H1 (cell line): ENCODE data around the gene COL5A1. TPM values are rescaled to one million over a fixed set of nuclear protein-coding genes. Genes with fewer than 3 reads are reported as not detected.

Experiments used
- CTCF ChIA-PET: fragments of 300-600 bp; sonication (Branson Sonifier 250); formaldehyde crosslinking; loops from one replicate; lab custom pipeline; 2021; ENCODE audit not compliant: partially characterized antibody; lab: Charles Lee
- POLR2A ChIA-PET: fragments of 300-600 bp; sonication (Branson Sonifier 250); formaldehyde crosslinking; loops from one replicate; lab custom pipeline; 2021; ENCODE audit warnings: inconsistent platforms; ENCODE audit not compliant: partially characterized antibody; lab: Charles Lee
- DNase-seq, 2 experiments: peaks; one replicate each; pipeline versions ENCODE4 v3.0.0 to v3.0.0-alpha.2; 2010 to 2022; ENCODE audit warnings: low spot score in 2 of 2, low read depth in 1 of 2, mixed read lengths in 1 of 2
- FAIRE-seq: peaks from 2 replicates; lab custom pipeline; 2011; peaks lifted over from hg19 to GRCh38; lab: Jason Lieb, UNC
- H2AFZ ChIP-seq: 2 replicates; pipeline ENCODE4 v1.8.1; 2012; ENCODE audit warnings: low read length, inconsistent platforms
- H2AK5ac ChIP-seq: 2 replicates; pipeline ENCODE4 v1.6.1; 2013; ENCODE audit warnings: low read depth, low read length
- H2BK120ac ChIP-seq: replicated peaks from 2 replicates; pipeline ENCODE3; 2013; ENCODE audit warnings: low read depth, low read length, inconsistent platforms
- H2BK12ac ChIP-seq: 2 replicates; pipeline ENCODE4 v1.6.1; 2013; ENCODE audit warnings: low read depth, low read length
- H2BK15ac ChIP-seq: 2 replicates; pipeline ENCODE4 v1.6.1; 2013; ENCODE audit warnings: low read length
- H2BK20ac ChIP-seq: 2 replicates; pipeline ENCODE4 v1.6.1; 2013; ENCODE audit warnings: low read length
- H2BK5ac ChIP-seq: 2 replicates; pipeline ENCODE4 v1.6.1; 2013; ENCODE audit warnings: low read depth, low read length
- H3K14ac ChIP-seq: 2 replicates; pipeline ENCODE4 v1.6.1; 2013; ENCODE audit warnings: inconsistent platforms; ENCODE audit not compliant: insufficient read length
- H3K18ac ChIP-seq: 2 replicates; pipeline ENCODE4 v1.6.1; 2013; ENCODE audit warnings: low read length; ENCODE audit errors: extremely low read depth
- H3K23ac ChIP-seq: 2 replicates; pipeline ENCODE4 v1.6.1; 2013; ENCODE audit warnings: inconsistent platforms; ENCODE audit not compliant: insufficient read length
- H3K23me2 ChIP-seq: 2 replicates; pipeline ENCODE4 v1.6.1; 2013; ENCODE audit warnings: low read depth, low read length
- H3K27ac ChIP-seq: 2 replicates; pipeline ENCODE4 v1.6.1; 2011; ENCODE audit warnings: low read depth, low read length, inconsistent platforms
- H3K27me3 ChIP-seq, 4 experiments: replicated peaks in 1 of 4; 1 replicate in 1 of 4; 2 replicates in 3 of 4; pipeline versions ENCODE4 v1.6.1 to v1.8.1; 2011 to 2013; ENCODE audit warnings: low read length in 3 of 4, mild to moderate bottlenecking in 3 of 4, inconsistent platforms in 2 of 4, mixed read lengths in 2 of 4, moderate library complexity in 1 of 4; ENCODE audit not compliant: control insufficient read depth in 3 of 4, insufficient read depth in 3 of 4; ENCODE audit errors: extremely low read depth in 1 of 4
- H3K36me3 ChIP-seq, 4 experiments: 2 replicates each; pipeline versions ENCODE4 v1.6.1 to v1.8.1; 2011 to 2013; ENCODE audit warnings: mild to moderate bottlenecking in 4 of 4, low read length in 3 of 4, moderate library complexity in 2 of 4, control low read depth in 1 of 4, inconsistent platforms in 1 of 4; ENCODE audit not compliant: insufficient read depth in 4 of 4, control insufficient read depth in 2 of 4
- H3K4ac ChIP-seq: replicated peaks from 2 replicates; pipeline ENCODE3; 2013; ENCODE audit warnings: low read length, low read depth, mixed read lengths, inconsistent platforms; ENCODE audit not compliant: insufficient read length
- H3K4me1 ChIP-seq, 4 experiments: replicated peaks in 1 of 4; 1 replicate in 1 of 4; 2 replicates in 3 of 4; pipeline versions ENCODE4 v1.6.1 to v1.8.1; 2011 to 2013; ENCODE audit warnings: low read length in 3 of 4, inconsistent platforms in 2 of 4, mixed read lengths in 1 of 4; ENCODE audit not compliant: insufficient read depth in 4 of 4, control insufficient read depth in 3 of 4
- H3K4me2 ChIP-seq, 2 experiments: 2 replicates each; pipeline versions ENCODE4 v1.6.1 to v1.8.1; 2011 to 2013; ENCODE audit warnings: low read depth in 2 of 2, low read length in 2 of 2, control low read depth in 1 of 2, inconsistent platforms in 1 of 2, mild to moderate bottlenecking in 1 of 2; ENCODE audit not compliant: insufficient read depth in 1 of 2
- H3K4me3 ChIP-seq, 4 experiments: fragments of 200-600, 300-600 bp in 1 of 4; sonication (generic), shearing (Covaris generic), sonication (Bioruptor Twin) in 1 of 4; 2 replicates each; pipeline versions ENCODE4 v1.5.1 to v1.8.1; 2011 to 2016; ENCODE audit warnings: low read length in 4 of 4, low read depth in 3 of 4, control low read depth in 2 of 4, inconsistent platforms in 2 of 4, mild to moderate bottlenecking in 2 of 4, mixed read lengths in 1 of 4, moderate library complexity in 1 of 4; ENCODE audit not compliant: insufficient read depth in 2 of 4; ENCODE audit errors: extremely low read depth in 1 of 4
- H3K56ac ChIP-seq: replicated peaks from 2 replicates; pipeline ENCODE3; 2013; ENCODE audit warnings: low read depth, mild to moderate bottlenecking, mixed read lengths, low read length, inconsistent platforms; ENCODE audit not compliant: insufficient read length
- H3K79me1 ChIP-seq: 2 replicates; pipeline ENCODE4 v1.6.1; 2013; ENCODE audit warnings: low read depth, low read length, control low read depth
- H3K79me2 ChIP-seq, 2 experiments: 2 replicates each; pipeline versions ENCODE4 v1.6.1 to v1.8.1; 2012 to 2013; ENCODE audit warnings: low read length in 2 of 2, mild to moderate bottlenecking in 2 of 2, inconsistent platforms in 1 of 2; ENCODE audit not compliant: insufficient read depth in 2 of 2, control insufficient read depth in 1 of 2
- H3K9ac ChIP-seq, 4 experiments: replicated peaks in 1 of 4; 1 replicate in 1 of 4; 2 replicates in 3 of 4; pipeline versions ENCODE4 v1.6.1 to v1.8.1; 2011 to 2013; ENCODE audit warnings: low read depth in 3 of 4, low read length in 3 of 4, control low read depth in 2 of 4, mild to moderate bottlenecking in 2 of 4, moderate library complexity in 2 of 4, inconsistent platforms in 1 of 4; ENCODE audit errors: extremely low read depth in 1 of 4
- H3K9me3 ChIP-seq, 2 experiments: 2 replicates each; pipeline versions ENCODE4 v1.6.1 to v1.8.1; 2012 to 2013; ENCODE audit warnings: mild to moderate bottlenecking in 2 of 2, moderate library complexity in 2 of 2, control low read depth in 1 of 2, inconsistent platforms in 1 of 2, low read depth in 1 of 2, low read length in 1 of 2, mixed read lengths in 1 of 2; ENCODE audit not compliant: insufficient read depth in 2 of 2
- H4K20me1 ChIP-seq, 2 experiments: replicated peaks in 1 of 2; 2 replicates each; pipeline versions ENCODE3 to v1.8.1; 2011 to 2013; ENCODE audit warnings: inconsistent platforms in 2 of 2, low read length in 2 of 2, mild to moderate bottlenecking in 1 of 2; ENCODE audit not compliant: insufficient read depth in 2 of 2, control insufficient read depth in 1 of 2
- H4K5ac ChIP-seq: 2 replicates; pipeline ENCODE4 v1.6.1; 2013; ENCODE audit warnings: low read length, low read depth, mixed read lengths, inconsistent platforms; ENCODE audit not compliant: insufficient read length
- H4K8ac ChIP-seq: 2 replicates; pipeline ENCODE4 v1.8.0; 2013; ENCODE audit warnings: mild to moderate bottlenecking, moderate library complexity, low read length, inconsistent platforms; ENCODE audit not compliant: insufficient read depth; ENCODE audit errors: extremely low read depth
- H4K91ac ChIP-seq: replicated peaks from 2 replicates; pipeline ENCODE3; 2013; ENCODE audit warnings: low read length, mixed read lengths, inconsistent platforms; ENCODE audit not compliant: insufficient read length
- CHD1 ChIP-seq: IDR thresholded peaks from 2 replicates; pipeline ENCODE4 v1.6.1; 2012; ENCODE audit warnings: low read depth, low read length, improper control_type of control experiment
- FOSL1 ChIP-seq: IDR thresholded peaks from 2 replicates; pipeline ENCODE4 v1.6.1; 2011; ENCODE audit warnings: mild to moderate bottlenecking, low read depth, low read length, moderate library complexity; ENCODE audit not compliant: insufficient read depth
- WGBS, 2 experiments: shearing (Covaris generic) in 1 of 2; methylation state at CpG; one replicate each; pipeline versions ENCODE4 v1.1.6 to v1.1.7; 2013 to 2015; ENCODE audit warnings: low lambda C conversion rate in 2 of 2, mixed read lengths in 2 of 2, inconsistent platforms in 1 of 2, low coverage in 1 of 2, missing lambda C conversion rate in 1 of 2; ENCODE audit not compliant: insufficient replicate concordance in 2 of 2, insufficient coverage in 1 of 2, insufficient read length in 1 of 2; ENCODE audit errors: extremely low coverage in 1 of 2, missing lambda C conversion rate in 1 of 2; 5-methylcytosine and 5-hydroxymethylcytosine counted together
- polyA plus RNA-seq, 7 experiments: library from polyadenylated mRNA; depleted of rRNA in 3 of 7; stranded (reverse) in 5 of 7; unstranded in 2 of 7; fragments of >200 nt in 5 of 7; fragments of 200-250 nt in 2 of 7; gene quantifications; 1 replicate in 5 of 7; 2 replicates in 1 of 7; 4 replicates in 1 of 7; pipeline versions ENCODE4 v1.2.1 to v1.2.3, GENCODE V29; 2011 to 2013; ENCODE audit warnings: missing spikeins in 2 of 7, mixed read lengths in 2 of 7
- total RNA-seq: library from RNA; stranded (reverse); fragmentation: NEBNext Ultra II Directional; extraction: Animal tissue kit (Norgen Biotek cat#: 25700); gene quantifications from 2 replicates; pipeline ENCODE4 v1.2.1, GENCODE V29; 2021
- TF ChIP-seq, protein P1 (sequence below), 3 experiments: IDR thresholded peaks; 1 replicate in 2 of 3; 2 replicates in 1 of 3; pipeline versions ENCODE4 v1.5.1 to v1.6.1; 2011; ENCODE audit warnings: low read length in 3 of 3, mild to moderate bottlenecking in 3 of 3, inconsistent platforms in 2 of 3, low read depth in 1 of 3, moderate library complexity in 1 of 3; ENCODE audit not compliant: insufficient read depth in 1 of 3; ENCODE audit errors: control extremely low read depth in 1 of 3

COL5A1 gene
- total and polyA plus RNA-seq, 2 of the 8 experiments (the other 6 are each of a cell fraction or from before 2014, with no cell fraction given): 3.8 to 12.0 TPM

GRCh38 chr9:134630393-134630790 is 11.2 kb upstream of the COL5A1 start:
- Histone ChIP-seq H2BK120ac (no peak overlapping the region), H3K9me3 (no peaks in the 10 kb centered on the region), H3K27ac (no peak overlapping the region), H2BK20ac (no peak overlapping the region), H4K91ac (no peak overlapping the region), H3K79me1 (no peaks in the 10 kb centered on the region), H3K18ac (no peak overlapping the region), H3K4me1 (peaks cover 0 to 13% (median 4%) of the 10 kb centered on the region in 4 experiments; a peak in 5 of 7 replicates), H4K5ac (no peak overlapping the region), H2BK15ac (no peak overlapping the region), H3K4ac (no peak overlapping the region), H2BK12ac (no peak overlapping the region), H3K23ac (no peak overlapping the region), H3K27me3 (no peaks in the 10 kb centered on the region), H3K79me2 (no peaks in the 10 kb centered on the region), H4K20me1 (no peaks in the 10 kb centered on the region), H4K8ac (no peak overlapping the region), H3K36me3 (no peaks in the 10 kb centered on the region), H3K23me2 (no peaks in the 10 kb centered on the region; the same call in 1 of the 2 replicates), H3K56ac (no peak overlapping the region), H2AFZ (no peak overlapping the region), H3K14ac (no peak overlapping the region), H3K4me2 (no peak overlapping the region), H3K4me3 (no peak overlapping the region), H3K9ac (no peak overlapping the region), H2BK5ac (no peak overlapping the region), H2AK5ac (no peak overlapping the region)
- DNase-seq (no peak), FAIRE-seq (no peak)
- ChIA-PET CTCF (no interaction called here), POLR2A (no interaction called here)
- TF ChIP-seq CHD1 (no peak), FOSL1 (no peak)
- TF ChIP-seq, protein P1, sequence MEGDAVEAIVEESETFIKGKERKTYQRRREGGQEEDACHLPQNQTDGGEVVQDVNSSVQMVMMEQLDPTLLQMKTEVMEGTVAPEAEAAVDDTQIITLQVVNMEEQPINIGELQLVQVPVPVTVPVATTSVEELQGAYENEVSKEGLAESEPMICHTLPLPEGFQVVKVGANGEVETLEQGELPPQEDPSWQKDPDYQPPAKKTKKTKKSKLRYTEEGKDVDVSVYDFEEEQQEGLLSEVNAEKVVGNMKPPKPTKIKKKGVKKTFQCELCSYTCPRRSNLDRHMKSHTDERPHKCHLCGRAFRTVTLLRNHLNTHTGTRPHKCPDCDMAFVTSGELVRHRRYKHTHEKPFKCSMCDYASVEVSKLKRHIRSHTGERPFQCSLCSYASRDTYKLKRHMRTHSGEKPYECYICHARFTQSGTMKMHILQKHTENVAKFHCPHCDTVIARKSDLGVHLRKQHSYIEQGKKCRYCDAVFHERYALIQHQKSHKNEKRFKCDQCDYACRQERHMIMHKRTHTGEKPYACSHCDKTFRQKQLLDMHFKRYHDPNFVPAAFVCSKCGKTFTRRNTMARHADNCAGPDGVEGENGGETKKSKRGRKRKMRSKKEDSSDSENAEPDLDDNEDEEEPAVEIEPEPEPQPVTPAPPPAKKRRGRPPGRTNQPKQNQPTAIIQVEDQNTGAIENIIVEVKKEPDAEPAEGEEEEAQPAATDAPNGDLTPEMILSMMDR (IDR thresholded peaks at IDR 0.05; ENCODE audit: control extremely low read depth in 1 of 3, insufficient read depth in 1 of 3, low read depth in 1 of 3, low read length in 3 of 3): no peak
- 87% methylated on average over 13 of the region's 13 CpGs; no CpG with 5 or more reads in 1 of the 2 experiments for WGBS, 2 experiments
